GM21825 (cell line): ENCODE data around the gene CD2BP2.

Experiments used
- ATAC-seq: cut with Tn5 transposase; IDR thresholded peaks from one replicate; pipeline ENCODE4 v1.9.1; 2021; ENCODE audit warnings: mild to moderate bottlenecking, moderate library complexity; ENCODE audit not compliant: unreplicated experiment

Gene CD2BP2

GRCh38 chr16:30361180-30361579 lies 6.1 kb upstream of the CD2BP2 start:
- no peak for ATAC-seq

- ATAC-seq = no peak
Observed at GRCh38 chr16:30359871-30360170, 4.7 kb upstream of the CD2BP2 start.

- ATAC-seq = no peak
Observed at GRCh38 chr16:30358990-30359870, 4.1 kb upstream of the CD2BP2 start.

GRCh38 chr16:30358577-30358936 lies 3.4 kb upstream of the CD2BP2 start:
- no peak for ATAC-seq

GRCh38 chr16:30357715-30358576 lies 2.8 kb upstream of the CD2BP2 start:
- no peak for ATAC-seq

- no peak for ATAC-seq
Observed at GRCh38 chr16:30357085-30357714, 2.1 kb upstream of the CD2BP2 start.

- ATAC-seq = no peak
Observed at GRCh38 chr16:30356401-30357084, 1.4 kb upstream of the CD2BP2 start.

GRCh38 chr16:30355954-30356308 lies 823 bp upstream of the CD2BP2 start:
- ATAC-seq = no peak

GRCh38 chr16:30354423-30355143 lies 525 bp downstream of the CD2BP2 start:
- no peak for ATAC-seq

GRCh38 chr16:30353438-30354129 lies 1.5 kb downstream of the CD2BP2 start:
- no peak for ATAC-seq

GRCh38 chr16:30352488-30353401 lies 2.4 kb downstream of the CD2BP2 start:
- ATAC-seq = no peak

GRCh38 chr16:30351586-30352419 lies 3.3 kb downstream of the CD2BP2 start:
- ATAC-seq = no peak

GRCh38 chr16:30351001-30351441 lies 4.1 kb downstream of the CD2BP2 start:
- ATAC-seq = no peak

- ATAC-seq = no peak
Observed at GRCh38 chr16:30350134-30350871, 4.8 kb downstream of the CD2BP2 start.

- no peak for ATAC-seq
Observed at GRCh38 chr16:30349675-30350074, 5.4 kb downstream of the CD2BP2 start.

GRCh38 chr16:30348929-30349328 lies 6.2 kb downstream of the CD2BP2 start:
- ATAC-seq = no peak

- ATAC-seq = no peak
Observed at GRCh38 chr16:30348113-30348512, 7.0 kb downstream of the CD2BP2 start.
